ENCODE measurements around the gene SLC34A1.

GRCh38 chr5:177402271-177403043, 18.2 kb downstream of the SLC34A1 start:
- TF ChIP-seq, protein P1, sequence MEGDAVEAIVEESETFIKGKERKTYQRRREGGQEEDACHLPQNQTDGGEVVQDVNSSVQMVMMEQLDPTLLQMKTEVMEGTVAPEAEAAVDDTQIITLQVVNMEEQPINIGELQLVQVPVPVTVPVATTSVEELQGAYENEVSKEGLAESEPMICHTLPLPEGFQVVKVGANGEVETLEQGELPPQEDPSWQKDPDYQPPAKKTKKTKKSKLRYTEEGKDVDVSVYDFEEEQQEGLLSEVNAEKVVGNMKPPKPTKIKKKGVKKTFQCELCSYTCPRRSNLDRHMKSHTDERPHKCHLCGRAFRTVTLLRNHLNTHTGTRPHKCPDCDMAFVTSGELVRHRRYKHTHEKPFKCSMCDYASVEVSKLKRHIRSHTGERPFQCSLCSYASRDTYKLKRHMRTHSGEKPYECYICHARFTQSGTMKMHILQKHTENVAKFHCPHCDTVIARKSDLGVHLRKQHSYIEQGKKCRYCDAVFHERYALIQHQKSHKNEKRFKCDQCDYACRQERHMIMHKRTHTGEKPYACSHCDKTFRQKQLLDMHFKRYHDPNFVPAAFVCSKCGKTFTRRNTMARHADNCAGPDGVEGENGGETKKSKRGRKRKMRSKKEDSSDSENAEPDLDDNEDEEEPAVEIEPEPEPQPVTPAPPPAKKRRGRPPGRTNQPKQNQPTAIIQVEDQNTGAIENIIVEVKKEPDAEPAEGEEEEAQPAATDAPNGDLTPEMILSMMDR (IDR thresholded peaks at IDR 0.05; ENCODE audit: insufficient read depth, low read length, poor library complexity, severe bottlenecking), result no peak
- TF ChIP-seq EZH2phosphoT487 (conservative IDR thresholded peaks at IDR 0.05; ENCODE audit: low read length), result no peak

Measured in SU-DHL-6 (cell line).